Stimulated activated naive CD8-positive, alpha-beta T cell treated with anti-CD3 and anti-CD28 coated beads, Interleukin-15, Interleukin-2, amounts not matched to agents 100 U/mL and 50 U/mL, for 24 hours (primary cell): ENCODE data around the gene SPTSSA.
"Not testable (repeated sequence)": the region's sequence is repeated elsewhere in the genome, so short reads cannot be mapped to it uniquely, and the experiment has no call there.

Experiments used
- ATAC-seq: fragments of 150-1000 bp; cut with Tn5 transposase; one replicate; pipeline ENCODE4 v1.10.0; 2021
- DNase-seq: peaks from one replicate; pipeline ENCODE4 v3.0.0; 2021

Gene SPTSSA

GRCh38 chr14:34426313-34427295 is 35.4 kb downstream of the SPTSSA start:
- no peak for DNase-seq
- no peak for ATAC-seq

DNA sequence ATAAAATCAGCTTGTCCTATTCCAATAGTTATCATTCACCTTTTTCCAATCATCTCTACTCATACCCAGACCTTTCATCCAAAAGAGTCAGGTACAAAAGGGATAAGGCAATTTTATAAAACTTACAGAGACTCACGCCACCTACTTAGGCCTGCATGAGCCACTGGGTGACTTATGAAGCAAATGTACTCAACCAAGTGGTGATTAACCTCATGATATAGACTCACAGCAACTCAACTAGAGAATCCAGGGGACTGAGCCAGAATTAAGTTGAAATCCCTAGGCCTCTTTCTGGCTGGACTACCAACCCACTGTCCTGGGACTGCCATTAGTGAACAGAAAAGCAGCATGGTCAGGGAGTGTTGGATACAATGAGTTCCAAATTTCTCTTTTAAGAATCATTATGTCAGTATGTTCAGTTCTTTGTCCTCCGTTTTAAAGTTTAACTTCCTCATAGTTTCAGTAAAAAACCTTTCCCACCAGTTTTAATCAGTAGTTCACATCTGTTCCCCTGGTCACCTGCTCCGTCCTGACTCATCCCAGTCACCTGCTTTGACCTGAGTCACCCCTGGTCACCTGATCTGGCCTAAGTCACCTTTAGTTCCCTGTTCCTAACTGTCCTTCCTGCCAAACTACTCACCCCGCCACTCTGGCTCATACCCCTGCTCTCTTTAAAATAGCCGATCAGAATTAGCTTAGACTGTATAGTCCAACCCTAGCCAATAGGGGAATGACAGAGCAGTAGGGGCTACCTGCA is 36.8 kb downstream of the SPTSSA start:
- DNase-seq, result no peak

DNA sequence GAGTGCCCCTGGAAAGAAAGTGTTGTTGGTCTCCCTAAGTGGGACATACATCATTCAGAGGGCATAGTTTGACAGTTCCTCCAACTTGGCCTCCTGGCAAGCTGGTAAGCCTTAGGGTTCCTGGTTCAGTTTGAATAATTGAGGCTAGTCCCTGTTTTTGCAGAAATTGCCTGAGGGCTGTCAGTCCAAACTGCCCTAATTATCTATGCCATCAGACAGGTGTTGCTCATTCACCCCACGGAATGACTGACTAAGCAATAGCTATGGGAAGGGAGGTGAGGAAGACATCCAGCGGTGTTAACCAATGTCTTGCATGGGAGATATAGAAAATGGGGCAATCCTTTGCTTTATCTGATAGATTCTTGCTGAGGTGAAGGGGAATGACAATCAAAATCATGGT is 37.6 kb downstream of the SPTSSA start:
- DNase-seq (no peak), ATAC-seq (no peak)

More for the DNA sequence above, 36.8 kb downstream of the SPTSSA start:
- no peak for ATAC-seq

- ATAC-seq, result no peak
- DNase-seq, result no peak
Observed at GRCh38 chr14:34423445-34423844, 38.6 kb downstream of the SPTSSA start.

DNA sequence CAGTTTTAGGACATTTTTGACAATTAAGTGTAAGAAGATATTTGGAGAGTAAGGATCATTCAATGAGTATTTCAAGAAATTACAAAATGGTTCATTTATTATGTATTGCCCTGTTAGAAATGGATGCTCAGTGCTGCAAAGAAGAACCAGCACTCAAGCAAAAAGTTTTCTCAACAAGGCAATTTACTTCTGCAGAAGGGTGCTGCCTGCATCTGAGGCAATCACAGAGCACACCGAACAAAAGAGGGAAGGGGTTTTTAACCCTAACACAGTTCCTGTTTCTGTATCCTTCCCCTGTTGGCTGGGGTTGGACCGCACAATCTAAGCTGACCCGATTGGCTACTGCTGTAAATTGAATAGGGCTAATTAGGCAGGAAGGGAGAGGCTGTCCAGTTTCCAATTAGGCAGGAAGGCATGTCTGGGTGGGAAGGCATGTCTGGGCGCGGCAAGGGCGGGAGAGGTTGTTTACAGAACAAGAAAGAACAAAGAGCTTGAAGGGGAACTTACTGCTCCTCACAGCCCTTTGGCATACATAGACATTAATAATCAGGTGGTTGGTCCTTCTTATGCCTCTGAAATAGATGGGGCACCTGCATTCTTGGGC is 41.4 kb downstream of the SPTSSA start:
- no peak for ATAC-seq
- no peak for DNase-seq

DNA sequence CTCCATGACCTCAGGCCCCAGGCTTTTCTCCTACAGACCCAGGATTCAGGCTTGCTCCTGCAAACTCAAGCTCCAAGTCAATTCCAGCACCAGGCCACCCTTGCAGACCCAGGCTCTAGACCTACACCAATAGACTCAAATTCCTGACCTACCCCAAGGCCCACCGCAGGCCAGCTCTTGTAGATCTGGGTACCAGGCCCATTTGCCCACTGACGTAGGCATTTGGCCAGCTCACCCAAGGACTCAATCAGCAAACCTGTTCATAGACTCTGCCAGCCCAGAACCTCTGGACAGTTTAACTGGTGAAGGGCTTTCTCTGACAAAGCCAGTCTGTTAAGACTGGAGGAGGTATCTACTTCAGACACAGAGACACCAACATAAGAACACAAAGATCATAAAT is 52.3 kb downstream of the SPTSSA start:
- no peak for ATAC-seq

GRCh38 chr14:34407951-34408350 is 54.1 kb downstream of the SPTSSA start:
- ATAC-seq, result no peak
- DNase-seq, result no peak

More for the DNA sequence above, 52.3 kb downstream of the SPTSSA start:
- no peak for DNase-seq

DNA sequence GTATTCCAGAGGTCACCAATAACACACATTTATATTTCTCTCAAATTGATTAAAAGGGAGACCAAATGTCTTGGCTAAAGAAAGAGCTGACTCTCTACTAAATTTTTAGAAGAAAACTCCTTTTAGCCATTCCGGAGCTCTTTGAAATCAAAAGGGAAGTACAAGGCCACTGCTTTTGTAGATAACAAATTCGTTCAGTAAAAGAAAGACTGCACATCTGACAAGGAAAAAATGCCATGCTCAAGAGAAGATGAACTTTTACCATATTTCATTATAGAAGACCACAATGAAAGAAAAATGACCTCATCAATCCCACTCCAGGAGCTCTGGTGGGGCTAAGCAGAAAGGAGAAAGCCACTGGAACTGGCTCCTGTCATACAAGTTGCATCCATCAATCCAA is 57.6 kb downstream of the SPTSSA start:
- DNase-seq (no peak), ATAC-seq (no peak)

DNA sequence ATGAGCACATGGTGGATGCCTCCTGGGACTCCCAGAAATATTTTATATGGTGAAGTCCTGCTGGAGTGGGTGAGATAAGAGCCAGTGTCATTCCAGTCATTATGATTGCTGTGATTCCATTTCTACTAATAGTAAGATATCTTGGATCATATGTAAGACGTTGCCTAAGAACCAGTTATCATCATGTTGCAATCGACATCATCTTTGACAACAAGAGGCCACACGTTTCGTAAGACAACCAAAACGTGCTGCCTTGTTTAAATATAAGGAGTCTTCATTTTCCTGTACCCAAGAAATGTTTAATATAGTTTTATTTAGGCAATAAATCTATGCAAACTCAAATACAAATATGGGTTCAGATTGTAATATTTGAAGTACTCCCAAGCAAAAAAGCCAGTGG is 58.4 kb downstream of the SPTSSA start:
- ATAC-seq (no peak), DNase-seq (no peak)

DNA sequence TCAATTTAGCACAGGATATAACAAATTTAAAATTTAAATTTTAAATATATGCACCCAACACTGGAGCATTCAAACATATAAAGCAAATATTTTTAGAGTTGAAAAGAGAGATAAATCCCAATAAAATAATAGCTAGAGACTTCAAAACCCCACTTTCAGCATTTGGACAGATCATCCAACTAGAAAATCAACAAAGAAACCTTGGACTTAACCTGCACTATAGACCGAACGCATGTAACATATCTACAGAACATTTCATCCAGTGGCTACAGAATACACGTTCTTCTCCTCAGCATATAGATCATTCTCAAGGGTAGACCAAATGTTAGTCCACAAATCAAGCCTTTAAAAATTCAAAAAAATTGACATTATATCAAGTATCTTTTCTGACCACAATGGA is 64.0 kb downstream of the SPTSSA start:
- ATAC-seq (no peak), DNase-seq (no peak)

DNA sequence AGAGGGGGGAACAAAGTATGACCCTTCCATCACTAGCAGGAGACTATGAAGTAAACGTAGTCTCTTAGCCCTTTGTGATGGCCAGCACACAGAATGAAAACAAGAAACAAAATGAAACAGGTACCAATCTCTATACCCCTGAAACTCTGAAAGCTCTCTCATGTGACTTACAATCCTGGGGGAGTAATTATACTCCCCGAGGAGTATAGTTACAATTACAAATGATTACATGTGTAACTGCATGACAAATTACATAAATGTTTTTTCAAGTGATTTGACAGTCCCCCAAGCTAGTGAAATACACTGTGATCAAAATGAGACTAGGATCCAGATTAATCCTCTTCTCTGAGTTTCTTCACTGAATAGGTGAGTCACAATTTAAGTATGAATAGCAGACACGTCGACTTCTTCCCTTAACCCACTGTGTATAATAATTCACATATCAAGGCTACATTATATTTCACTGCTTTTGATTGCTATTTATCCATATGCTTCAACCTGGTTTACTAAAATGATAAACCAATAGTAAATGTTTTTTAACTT is 74.0 kb downstream of the SPTSSA start:
- no peak for ATAC-seq
- DNase-seq, result no peak

DNA sequence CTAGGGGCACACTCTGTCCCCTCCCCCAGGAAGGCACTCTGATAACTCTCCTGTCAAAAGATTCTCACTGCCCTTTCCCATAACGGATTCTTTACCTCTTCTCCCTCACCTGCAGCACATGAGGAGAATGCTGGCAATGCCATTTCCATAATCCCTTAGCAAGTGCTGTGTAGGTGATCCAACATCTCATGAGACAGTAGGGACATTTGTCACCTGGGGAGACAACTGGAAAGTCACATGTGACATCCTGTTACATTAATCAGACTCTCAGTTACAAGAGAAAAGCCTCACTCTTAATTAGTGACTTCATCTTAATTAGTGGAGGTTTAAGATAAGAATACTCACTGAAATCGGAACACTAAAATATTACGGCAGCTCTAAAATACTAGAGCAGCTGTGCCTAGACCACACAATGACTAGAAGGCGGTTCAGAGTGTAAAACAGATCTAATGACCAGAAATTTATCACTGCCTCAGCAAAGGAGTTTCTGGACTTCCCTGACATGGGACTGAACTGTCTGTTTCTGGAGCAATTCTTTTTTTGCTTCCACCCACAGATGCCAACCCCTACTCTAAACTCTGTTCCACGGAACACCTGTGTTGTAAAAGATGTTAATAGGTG is 75.1 kb downstream of the SPTSSA start:
- no peak for DNase-seq
- ATAC-seq, result no peak

DNA sequence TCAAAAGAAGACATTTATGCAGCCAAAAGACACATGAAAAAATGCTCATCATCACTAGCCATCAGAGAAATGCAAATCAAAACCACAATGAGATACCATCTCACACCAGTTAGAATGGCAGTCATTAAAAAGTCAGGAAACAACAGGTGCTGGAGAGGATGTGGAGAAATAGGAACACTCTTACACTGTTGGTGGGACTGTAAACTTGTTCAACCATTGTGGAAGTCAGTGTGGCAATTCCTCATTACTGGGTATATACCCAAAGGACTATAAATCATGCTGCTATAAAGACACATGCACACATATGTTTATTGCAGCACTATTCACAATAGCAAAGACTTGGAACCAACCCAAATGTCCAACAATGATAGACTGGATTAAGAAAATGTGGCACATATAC is 76.2 kb downstream of the SPTSSA start:
- not testable (repeated sequence) for ATAC-seq

GRCh38 chr14:34383839-34384238 is 78.2 kb downstream of the SPTSSA start:
- DNase-seq (no peak), ATAC-seq (no peak)

More for the DNA sequence above, 76.2 kb downstream of the SPTSSA start:
- not testable (repeated sequence) for DNase-seq
